Measurements from ENCODE around the gene CDC20.

DNA sequence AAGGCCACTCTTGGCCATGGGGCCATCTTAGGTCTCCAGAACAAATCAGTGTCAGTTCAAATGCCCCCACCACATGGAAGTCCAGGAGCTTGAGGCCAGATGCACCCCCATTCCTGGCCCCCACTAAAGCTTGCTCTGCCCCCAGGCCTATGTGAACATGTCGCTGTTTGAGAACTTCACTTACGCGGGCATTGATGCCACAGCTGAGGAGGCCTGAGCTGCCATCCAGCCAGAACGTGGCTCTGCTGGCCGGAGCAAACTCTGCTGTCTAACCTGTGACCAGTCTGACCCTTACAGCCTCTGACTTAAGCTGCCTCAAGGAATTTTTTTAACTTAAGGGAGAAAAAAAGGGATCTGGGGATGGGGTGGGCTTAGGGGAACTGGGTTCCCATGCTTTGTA, 36.3 kb upstream of the CDC20 start:
- TF ChIP-seq CTCF (IDR thresholded peaks at IDR 0.05; ENCODE audit: low read length) (no peak), EZH2 (IDR thresholded peaks at IDR 0.05; ENCODE audit: borderline replicate concordance, low read length) (no peak)

All from OCI-LY1 (cell line).